B cell (primary cell): Measurements from ENCODE around the gene SLC35F3. TPM values are rescaled to one million over a fixed set of nuclear protein-coding genes. Genes with fewer than 3 reads are reported as not detected.

ENCODE experiments used
- ATAC-seq: fragments of 200-7000 bp; cut with Tn5 transposase; one replicate; pipeline ENCODE4 v1.10.0; 2021; ENCODE audit warnings: low read depth, mild to moderate bottlenecking, moderate number of reproducible peaks, moderate library complexity
- CTCF ChIA-PET: fragments of 350-600 bp; sonication (Branson Sonifier 250); formaldehyde crosslinking; loops from one replicate; lab custom pipeline; 2021; ENCODE audit warnings: antibody characterized with exemption, inconsistent platforms; lab: Charles Lee
- POLR2A ChIA-PET: fragments of 350-600 bp; sonication (Branson Sonifier 250); formaldehyde crosslinking; loops from one replicate; lab custom pipeline; 2021; ENCODE audit warnings: antibody characterized with exemption; lab: Charles Lee
- DNase-seq: peaks from one replicate; pipeline ENCODE4 v3.0.0; 2013
- H2AFZ ChIP-seq: 2 replicates; pipeline ENCODE4 v1.6.1; 2012; ENCODE audit warnings: mild to moderate bottlenecking, low read depth, low read length; ENCODE audit not compliant: insufficient read depth, poor library complexity, severe bottlenecking
- H3K27ac ChIP-seq, 2 donors: 1 replicate in 1 of 2; 2 replicates in 1 of 2; pipeline ENCODE4 v1.5.1; 2012 to 2013; ENCODE audit warnings: low read length in 2 of 2, mild to moderate bottlenecking in 2 of 2, moderate library complexity in 1 of 2
- H3K27me3 ChIP-seq, 4 experiments: fragments of 200-600 bp in 1 of 4; sonication (generic) in 1 of 4; replicated peaks in 1 of 4; 1 replicate in 2 of 4; 2 replicates in 2 of 4; pipeline versions ENCODE4 v1.6.1 to v1.7.0; 2013 to 2016; ENCODE audit warnings: low read length in 3 of 4, mild to moderate bottlenecking in 2 of 4, mixed read lengths in 1 of 4, moderate library complexity in 1 of 4; ENCODE audit not compliant: insufficient read depth in 4 of 4, control insufficient read depth in 3 of 4; ENCODE audit errors: control extremely low read depth in 1 of 4
- H3K36me3 ChIP-seq, 2 experiments: replicated peaks in 1 of 2; 1 replicate in 1 of 2; 2 replicates in 1 of 2; pipeline versions ENCODE4 v1.6.1 to v1.7.1; 2013; ENCODE audit warnings: low read length in 1 of 2; ENCODE audit not compliant: insufficient read depth in 2 of 2, control insufficient read depth in 1 of 2; ENCODE audit errors: control extremely low read depth in 1 of 2, extremely low read depth in 1 of 2
- H3K4me1 ChIP-seq, 2 donors: fragments of 200-600 bp in 1 of 2; sonication (generic) in 1 of 2; 1 replicate in 1 of 2; 2 replicates in 1 of 2; pipeline versions ENCODE4 v1.5.1 to v1.6.1; 2013 to 2017; ENCODE audit warnings: low read length in 2 of 2; ENCODE audit not compliant: control insufficient read depth in 2 of 2, insufficient read depth in 2 of 2
- H3K4me2 ChIP-seq: replicated peaks from 2 replicates; pipeline ENCODE3; 2012; ENCODE audit warnings: mild to moderate bottlenecking, low read depth, low read length; ENCODE audit not compliant: poor library complexity, severe bottlenecking
- H3K4me3 ChIP-seq, 5 experiments: fragments of 200-600 bp in 1 of 5; sonication (generic) in 1 of 5; 1 replicate in 3 of 5; 2 replicates in 2 of 5; pipeline versions ENCODE4 v1.5.1 to v1.7.0; 2011 to 2016; ENCODE audit warnings: low read length in 4 of 5, mild to moderate bottlenecking in 4 of 5, low read depth in 2 of 5, control low read depth in 1 of 5, moderate library complexity in 1 of 5; ENCODE audit not compliant: insufficient read depth in 1 of 5; ENCODE audit errors: control extremely low read depth in 1 of 5, extremely low read depth in 1 of 5
- H3K79me2 ChIP-seq: fragments of 200-600 bp; sonication (generic); one replicate; pipeline ENCODE4 v1.6.0; 2016; ENCODE audit warnings: low read length; ENCODE audit not compliant: control insufficient read depth, insufficient read depth
- H3K9ac ChIP-seq: fragments of 200-600 bp; sonication (generic); 2 replicates; pipeline ENCODE4 v1.6.1; 2017; ENCODE audit warnings: mild to moderate bottlenecking, low read length, moderate library complexity
- H3K9me3 ChIP-seq, 3 donors: one replicate each; pipeline versions ENCODE4 v1.6.1 to v1.7.1; 2013; ENCODE audit warnings: low read length in 2 of 3; ENCODE audit not compliant: control insufficient read depth in 2 of 3, insufficient read depth in 1 of 3; ENCODE audit errors: control extremely low read depth in 1 of 3
- H4K20me1 ChIP-seq: 2 replicates; pipeline ENCODE4 v1.6.0; 2012; ENCODE audit warnings: mild to moderate bottlenecking, low read length; ENCODE audit not compliant: insufficient read depth, control insufficient read depth, poor library complexity, severe bottlenecking
- H3K27ac Mint-ChIP-seq: one replicate; pipeline ENCODE4 v1.8.0; 2021; ENCODE audit warnings: mixed read lengths
- H3K27me3 Mint-ChIP-seq: one replicate; pipeline ENCODE4 v1.8.0; 2021; ENCODE audit warnings: mixed read lengths
- H3K4me1 Mint-ChIP-seq: one replicate; pipeline ENCODE4 v1.8.0; 2021; ENCODE audit warnings: mixed read lengths
- H3K4me3 Mint-ChIP-seq: one replicate; pipeline ENCODE4 v1.8.0; 2021; ENCODE audit warnings: mixed read lengths
- H3K9me3 Mint-ChIP-seq: one replicate; pipeline ENCODE4 v1.8.0; 2022; ENCODE audit warnings: mixed read lengths; ENCODE audit not compliant: insufficient read depth
- CTCF ChIP-seq: fragments of 200-600 bp; IDR thresholded peaks from one replicate; pipeline ENCODE4 v1.8.0; 2022; ENCODE audit warnings: antibody characterized with exemption, mild to moderate bottlenecking
- EZH2 ChIP-seq: IDR thresholded peaks from 2 replicates; pipeline ENCODE4 v1.6.1; 2012; ENCODE audit warnings: borderline replicate concordance, low read depth, mild to moderate bottlenecking, moderate library complexity, low read length; ENCODE audit not compliant: insufficient read depth, poor library complexity, severe bottlenecking
- WGBS: methylation state at CpG from one replicate; pipeline ENCODE4 v1.1.5; 2013; ENCODE audit warnings: missing lambda C conversion rate; ENCODE audit not compliant: insufficient coverage; 5-methylcytosine and 5-hydroxymethylcytosine counted together
- intact Hi-C: fragments of 100-400 bp; cut with micrococcal nuclease; formaldehyde crosslinking; loops from one replicate; pipeline ENCODE4 v1.10.0; 2022
- polyA plus RNA-seq: library from polyadenylated mRNA; depleted of rRNA; stranded (reverse); fragments of >200 nt; gene quantifications from 2 replicates; pipeline ENCODE4 v1.2.3, GENCODE V29; 2012
- total RNA-seq, 2 donors: library from RNA; stranded (reverse); fragments of 120-200 nt in 1 of 2; gene quantifications; 1 replicate in 1 of 2; 2 replicates in 1 of 2; pipeline versions ENCODE4 v1.2.3 to v1.2.4, GENCODE V29; 2013 to 2022

The SLC35F3 gene
- total and polyA plus RNA-seq, 2 donors (not counting 1 experiment from before 2014, with no cell fraction given), result not detected

- no peak overlapping the region for H3K4me3 ChIP-seq
- 100% methylated on average over 1 of the region's 1 CpG for WGBS
- H3K27ac ChIP-seq, result no peak overlapping the region
- H3K9ac ChIP-seq, result no peak overlapping the region
- ATAC-seq, result no peak
- DNase-seq, result no peak
- peaks cover 0 to 6% (median 0%) of the 10 kb centered on the region in 4 experiments for H3K27me3 ChIP-seq
- TF ChIP-seq CTCF, result no peak
- no peaks in the 10 kb centered on the region for H3K79me2 ChIP-seq
- no peaks in the 10 kb centered on the region for H3K9me3 ChIP-seq
- no peaks in the 10 kb centered on the region for H4K20me1 ChIP-seq
- Mint-ChIP-seq H3K4me1 (no peaks in the 10 kb centered on the region), H3K27ac (no peak overlapping the region), H3K9me3 (peaks cover 7% of the 10 kb centered on the region), H3K4me3 (no peak overlapping the region), H3K27me3 (peaks cover 22% of the 10 kb centered on the region)
- no peak overlapping the region for H3K4me2 ChIP-seq
- H3K4me1 ChIP-seq, result no peaks in the 10 kb centered on the region
- intact Hi-C loops, result no loop called here
- ChIA-PET CTCF (no interaction called here), POLR2A (no interaction called here)
- no peaks in the 10 kb centered on the region for H3K36me3 ChIP-seq
- H2AFZ ChIP-seq, result no peak overlapping the region
Measured at GRCh38 chr1:234007684-234008083, 103.2 kb downstream of the SLC35F3 start.

- Histone ChIP-seq H3K27ac (no peak overlapping the region), H3K9me3 (no peaks in the 10 kb centered on the region), H3K27me3 (peaks cover 0 to 6% (median 0%) of the 10 kb centered on the region in 4 experiments), H3K4me1 (no peaks in the 10 kb centered on the region), H3K79me2 (no peaks in the 10 kb centered on the region), H2AFZ (no peak overlapping the region), H3K4me3 (no peak overlapping the region), H3K36me3 (no peaks in the 10 kb centered on the region), H3K4me2 (no peak overlapping the region), H3K9ac (no peak overlapping the region), H4K20me1 (no peaks in the 10 kb centered on the region)
- H3K4me1 Mint-ChIP-seq, result no peaks in the 10 kb centered on the region
- ChIA-PET POLR2A (no interaction called here), CTCF (no interaction called here)
- ATAC-seq, result no peak
- no peak overlapping the region for H3K4me3 Mint-ChIP-seq
- H3K27me3 Mint-ChIP-seq, result peaks cover 25% of the 10 kb centered on the region
- DNase-seq, result no peak
- intact Hi-C loops, result no loop called here
- no peak for TF ChIP-seq EZH2
- no peak for TF ChIP-seq CTCF
- H3K9me3 Mint-ChIP-seq, result peaks cover 7% of the 10 kb centered on the region
- no peak overlapping the region for H3K27ac Mint-ChIP-seq
Measured at GRCh38 chr1:234008591-234008990, 104.1 kb downstream of the SLC35F3 start.
